K562 (cell line): ENCODE measurements around the gene MRPS5. TPM values are rescaled to one million over a fixed set of nuclear protein-coding genes. Genes with fewer than 3 reads are reported as not detected.

Experiments used
- ATAC-seq: fragments of 200-7000 bp; cut with Tn5 transposase; 3 replicates; pipeline ENCODE4 v1.9.1; 2020; ENCODE audit warnings: moderate library complexity
- BruUV-seq: library from RNA; stranded (reverse); fragments of 400-500 nt; replicated peaks from 2 replicates; lab custom pipeline; 2021; lab: Mats Ljungman, UMichigan
- CTCF ChIA-PET: fragments of 300-600 bp; formaldehyde crosslinking; extraction: SDS; loops from one replicate; lab custom pipeline; 2021; ENCODE audit warnings: low intra/inter-chr PET ratio; lab: Yijun Ruan, JAX
- POLR2A ChIA-PET: fragments of 300-600, 350-650 bp; sonication (Branson Sonifier 250); formaldehyde crosslinking; extraction: SDS; loops from one replicate; lab custom pipeline; 2021; ENCODE audit warnings: antibody characterized with exemption, inconsistent platforms; lab: Yijun Ruan, JAX
- DNase-seq, 4 experiments: peaks; one replicate each; pipeline versions ENCODE4 v3.0.0 to v3.0.0-alpha.2; 2011 to 2018; ENCODE audit warnings: low spot score in 3 of 4, mixed read lengths in 3 of 4; ENCODE audit errors: extremely low read depth in 1 of 4
- FAIRE-seq: peaks from 2 replicates; lab custom pipeline; 2011; peaks lifted over from hg19 to GRCh38; lab: Jason Lieb, UNC
- H2AFZ ChIP-seq: 2 replicates; pipeline ENCODE4 v1.6.0; 2011; ENCODE audit warnings: low read depth, low read length, control low read depth, inconsistent platforms
- H3K27ac ChIP-seq: fragments of 200-600 bp; 3 replicates; pipeline ENCODE4 v1.8.0; 2011; ENCODE audit warnings: low read depth, mild to moderate bottlenecking, control low read depth, inconsistent platforms, low read length, moderate library complexity, mixed read lengths; ENCODE audit errors: extremely low read depth
- H3K27me3 ChIP-seq, 2 experiments: fragments of 300-600 bp in 1 of 2; 2 replicates in 1 of 2; 3 replicates in 1 of 2; pipeline versions ENCODE4 v1.6.0 to v1.8.0; 2011; ENCODE audit warnings: inconsistent platforms in 2 of 2, low read length in 2 of 2, mild to moderate bottlenecking in 1 of 2, mixed read lengths in 1 of 2, moderate library complexity in 1 of 2; ENCODE audit not compliant: control insufficient read depth in 2 of 2, insufficient read depth in 2 of 2
- H3K36me3 ChIP-seq: fragments of 300-600 bp; 3 replicates; pipeline ENCODE4 v1.8.0; 2011; ENCODE audit warnings: mild to moderate bottlenecking, low read length, inconsistent platforms; ENCODE audit not compliant: control insufficient read depth, insufficient read depth
- H3K4me1 ChIP-seq, 2 experiments: fragments of 200-600 bp in 1 of 2; replicated peaks in 1 of 2; 2 replicates in 1 of 2; 3 replicates in 1 of 2; pipeline versions ENCODE4 v1.5.1 to v1.8.0; 2011; ENCODE audit warnings: inconsistent platforms in 2 of 2, low read length in 2 of 2, mild to moderate bottlenecking in 1 of 2, mixed read lengths in 1 of 2, moderate library complexity in 1 of 2; ENCODE audit not compliant: control insufficient read depth in 2 of 2, insufficient read depth in 2 of 2
- H3K4me2 ChIP-seq: 2 replicates; pipeline ENCODE4 v1.6.1; 2011; ENCODE audit warnings: low read length, control low read depth, inconsistent platforms, mixed read lengths; ENCODE audit not compliant: insufficient read depth
- H3K4me3 ChIP-seq: fragments of 200-600 bp; sonication (generic), shearing (Covaris generic); 2 replicates; pipeline ENCODE4 v1.5.1; 2016; ENCODE audit warnings: control low read depth, inconsistent platforms
- H3K79me2 ChIP-seq: fragments of 200-600 bp; 3 replicates; pipeline ENCODE4 v1.8.0; 2011; ENCODE audit warnings: low read length, inconsistent platforms; ENCODE audit not compliant: control insufficient read depth, insufficient read depth
- H3K9ac ChIP-seq, 2 experiments: 2 replicates each; pipeline versions ENCODE4 v1.6.0 to v1.6.1; 2011; ENCODE audit warnings: low read depth in 2 of 2, low read length in 2 of 2, control low read depth in 1 of 2, inconsistent platforms in 1 of 2, mild to moderate bottlenecking in 1 of 2, mixed read lengths in 1 of 2; ENCODE audit not compliant: insufficient read depth in 1 of 2
- H3K9me1 ChIP-seq: one replicate; pipeline ENCODE4 v1.6.0; 2011; ENCODE audit warnings: inconsistent platforms, mild to moderate bottlenecking, low read length, moderate library complexity; ENCODE audit not compliant: control insufficient read depth, insufficient read depth
- H3K9me3 ChIP-seq: replicated peaks from 2 replicates; pipeline ENCODE4 v1.5.1; 2011; ENCODE audit warnings: low read depth, low read length, inconsistent platforms; ENCODE audit not compliant: control insufficient read depth, insufficient read depth
- H4K20me1 ChIP-seq: replicated peaks from 2 replicates; pipeline ENCODE4 v1.6.1; 2011; ENCODE audit warnings: low read length, inconsistent platforms, mixed read lengths; ENCODE audit not compliant: control insufficient read depth, insufficient read depth
- CBFA2T2 ChIP-seq: fragments of 450-650 bp; conservative IDR thresholded peaks from 2 replicates; pipeline ENCODE4 v1.6.1; 2017; ENCODE audit warnings: mild to moderate bottlenecking
- ETV5 ChIP-seq: sonication (generic); formaldehyde crosslinking; IDR thresholded peaks from 2 replicates; pipeline ENCODE4 v1.4.0; 2020; ENCODE audit warnings: low read depth, mild to moderate bottlenecking, missing genetic modification reagents
- HIVEP1 ChIP-seq: fragments of 250-450 bp; sonication (Bioruptor Pico); IDR thresholded peaks from 2 replicates; pipeline ENCODE4 v1.4.0; 2020; ENCODE audit warnings: mild to moderate bottlenecking
- MXD1 ChIP-seq: fragments of 250-450 bp; sonication (Bioruptor Pico); IDR thresholded peaks from 2 replicates; pipeline ENCODE4 v1.8.0; 2021; ENCODE audit warnings: borderline replicate concordance, mild to moderate bottlenecking, moderate library complexity; ENCODE audit not compliant: poor library complexity, severe bottlenecking
- NBN ChIP-seq: fragments of 450-650 bp; IDR thresholded peaks from 2 replicates; pipeline ENCODE4 v1.6.1; 2016; ENCODE audit warnings: low read depth, mild to moderate bottlenecking
- POLR2AphosphoS5 ChIP-seq: IDR thresholded peaks from 2 replicates; pipeline ENCODE4 v1.6.1; 2011; ENCODE audit warnings: mild to moderate bottlenecking, low read depth, low read length, moderate library complexity; ENCODE audit not compliant: control insufficient read depth, insufficient read depth
- RBBP5 ChIP-seq: fragments of 200-600 bp; sonication (generic); IDR thresholded peaks from 2 replicates; pipeline ENCODE4 v1.6.1; 2012; ENCODE audit warnings: borderline replicate concordance, mild to moderate bottlenecking, low read length, control low read depth, inconsistent platforms; ENCODE audit not compliant: insufficient read depth, poor library complexity, severe bottlenecking
- SETDB1 ChIP-seq: IDR thresholded peaks from one replicate; pipeline ENCODE4 v1.6.1; 2012; ENCODE audit warnings: low read length, control low read depth, inconsistent platforms
- SMARCA4 ChIP-seq: fragments of 450-650 bp; IDR thresholded peaks from 2 replicates; pipeline ENCODE4 v1.6.1; 2016
- SNIP1 ChIP-seq: fragments of 450-650 bp; IDR thresholded peaks from 2 replicates; pipeline ENCODE4 v1.7.1; 2017; ENCODE audit warnings: low read depth, mild to moderate bottlenecking
- STAT5B ChIP-seq: fragments of 250-450 bp; sonication (Bioruptor Pico); IDR thresholded peaks from 2 replicates; pipeline ENCODE4 v1.8.0; 2021; ENCODE audit warnings: mild to moderate bottlenecking, inconsistent platforms
- ZBTB43 ChIP-seq: sonication (generic); formaldehyde crosslinking; IDR thresholded peaks from 2 replicates; pipeline ENCODE4 v1.8.0; 2023; ENCODE audit warnings: mild to moderate bottlenecking, missing genetic modification reagents
- ZNF121 ChIP-seq: sonication (generic); formaldehyde crosslinking; conservative IDR thresholded peaks from 2 replicates; pipeline ENCODE4 v1.8.0; 2022; ENCODE audit warnings: missing genetic modification reagents
- ZNF146 ChIP-seq: IDR thresholded peaks from one replicate; pipeline ENCODE4 v1.6.1; 2018; ENCODE audit warnings: missing compliant biosample characterization; ENCODE audit not compliant: unreplicated experiment
- ZNF699 ChIP-seq: fragments of 250-450 bp; sonication (Bioruptor Pico); IDR thresholded peaks from 2 replicates; pipeline ENCODE4 v1.8.0; 2021; ENCODE audit warnings: mild to moderate bottlenecking, moderate library complexity; ENCODE audit not compliant: insufficient replicate concordance
- ZNF77 ChIP-seq: fragments of 250-450 bp; sonication (Bioruptor Pico); IDR thresholded peaks from 2 replicates; pipeline ENCODE4 v1.5.0; 2020
- ZNF830 ChIP-seq: fragments of 250-450 bp; sonication (Bioruptor Pico); IDR thresholded peaks from 2 replicates; pipeline ENCODE4 v1.5.0; 2021; ENCODE audit warnings: mild to moderate bottlenecking
- WGBS: fragments of 100-300 bp; shearing (Covaris generic); methylation state at CpG from one replicate; pipeline ENCODE4 v1.1.6; 2016; ENCODE audit warnings: low coverage, mixed read lengths; ENCODE audit not compliant: insufficient coverage; ENCODE audit errors: missing lambda C conversion rate; 5-methylcytosine and 5-hydroxymethylcytosine counted together
- in situ Hi-C: fragments of 300-500 bp; cut with MboI; formaldehyde crosslinking; loops from 4 replicates; pipeline ENCODE4 v1.15.0; 2018; ENCODE audit warnings: inconsistent platforms, mixed read lengths
- intact Hi-C: fragments of 100-400 bp; cut with micrococcal nuclease; formaldehyde crosslinking; loops from 2 replicates; pipeline ENCODE4 v1.14.2; 2022
- polyA plus RNA-seq, 8 experiments: library from polyadenylated mRNA; depleted of rRNA in 4 of 8; stranded (reverse) in 5 of 8; unstranded in 3 of 8; fragments of >200 nt; fragmentation: Nextera tagmentation in 2 of 8; fragmentation: Illumina TruSeq in 1 of 8; extraction: Ambion mirVana in 2 of 8; extraction: Trizol in 1 of 8; gene quantifications; 2 replicates each; pipeline versions ENCODE4 v1.2.1 to v1.2.3, GENCODE V29; 2011 to 2014; ENCODE audit warnings: inconsistent platforms in 1 of 8, missing spikeins in 1 of 8
- total RNA-seq, 7 experiments: library from RNA; depleted of rRNA in 6 of 7; stranded (reverse); fragments of >200 nt in 6 of 7; fragmentation: Illumina TruSeq in 2 of 7; extraction: Trizol in 2 of 7; gene quantifications; 2 replicates each; pipeline versions ENCODE4 v1.2.1 to v1.2.3, GENCODE V29; 2011 to 2021; ENCODE audit warnings: low replicate concordance in 1 of 7

The MRPS5 gene
- total and polyA plus RNA-seq, 9 of the 15 experiments (the other 6 are each of a cell fraction or from before 2014, with no cell fraction given), result 85.0 to 162 (median 118) TPM

- TF ChIP-seq ETV5 (CRISPR knock-in tag) (no peak), MXD1 (CRISPR knock-in tag) (no peak), SMARCA4 (no peak), SNIP1 (no peak)
Observed at GRCh38 chr2:95049683-95049955, 72.0 kb downstream of the MRPS5 start (continued).

GRCh38 chr2:95048825-95049682 is 72.6 kb downstream of the MRPS5 start:
- FAIRE-seq, result no peak
- Histone ChIP-seq H3K27me3 (peaks cover 0 to 62% of the 10 kb centered on the region in 2 experiments; a peak in 3 of 5 replicates), H3K9me1 (no peaks in the 10 kb centered on the region), H3K4me2 (no peak overlapping the region), H2AFZ (no peak overlapping the region), H3K4me1 (no peaks in the 10 kb centered on the region), H4K20me1 (no peaks in the 10 kb centered on the region; the same call in 1 of the 2 replicates), H3K36me3 (no peaks in the 10 kb centered on the region), H3K9ac (no peak overlapping the region), H3K4me3 (no peak overlapping the region), H3K79me2 (no peaks in the 10 kb centered on the region), H3K27ac (no peak overlapping the region), H3K9me3 (no peaks in the 10 kb centered on the region)
- no peak for DNase-seq
- CTCF ChIA-PET, result no interaction called here
- under 1% methylated on average over 7 of the region's 15 CpGs for WGBS
- in situ Hi-C loops, result no loop called here
- intact Hi-C loops, result no loop called here
- POLR2A ChIA-PET, result no interaction called here
- no peak for ATAC-seq
- BruUV-seq, result no TSS peak
- TF ChIP-seq SETDB1 (no peak), NBN (no peak), RBBP5 (no peak), ZBTB43 (CRISPR knock-in tag) (no peak), ZNF830 (no peak), ZNF121 (no peak), POLR2AphosphoS5 (no peak), CBFA2T2 (no peak), ZNF699 (no peak), ZNF77 (CRISPR knock-in tag) (no peak), STAT5B (CRISPR knock-in tag) (no peak), ZNF146 (CRISPR knock-in tag) (no peak), HIVEP1 (CRISPR knock-in tag) (no peak)
